ENCODE measurements around the gene USP34. TPM values are rescaled to one million over a fixed set of nuclear protein-coding genes. Genes with fewer than 3 reads are reported as not detected.
A peak's percentile ranks its signal among the peaks of the same experiment; 100 is the strongest.

Gene USP34
- total RNA-seq, 8 experiments from 2014 or later, result 53.2 to 175 (median 69.2) TPM

DNA sequence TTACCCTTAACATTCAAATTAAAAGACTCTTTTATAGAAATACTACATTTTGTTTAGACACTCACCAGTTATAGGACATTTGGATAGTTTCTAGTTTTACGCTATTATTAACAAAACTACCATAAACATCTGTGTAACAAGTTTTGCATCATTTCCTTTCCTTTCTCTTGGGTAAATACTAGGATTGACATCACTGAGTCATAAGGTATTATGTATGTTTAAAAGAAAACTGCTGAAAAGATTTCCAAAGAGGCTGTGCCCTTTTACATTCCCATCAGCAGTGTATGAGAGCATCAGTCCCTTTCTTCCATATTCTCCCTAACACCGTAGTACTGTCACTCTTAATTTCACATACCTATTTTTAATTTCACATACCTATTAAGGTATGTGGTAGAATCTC lies 130.6 kb downstream of the USP34 start:
- peak in 1 of 8 experiments; percentile 39 for ATAC-seq (replicated peaks in 6 of 8)
- Histone ChIP-seq H3K4me1 (replicated peaks in 1 of 2) (no peaks in the 10 kb centered on the region), H3K4me3 (no peak overlapping the region), H3K27ac (no peak overlapping the region)
- in situ Hi-C loops (cut with MboI; ENCODE audit: low pct_unique_long_range_greater_than_20kb in 2 of 9, low sequenced_read_pairs in 9 of 9, unreplicated experiment in 9 of 9), result no loop called here
- WGBS, 10 experiments, result 88 to 100% (median 100%) methylated on average over 1 to 2 of the region's 2 CpGs; no CpG with 5 or more reads in 1 of the 10 experiments

GRCh38 chr2:61338447-61338846 lies 132.4 kb downstream of the USP34 start:
- H3K4me1 ChIP-seq (replicated peaks in 1 of 2), result no peaks in the 10 kb centered on the region
- no peak overlapping the region for H3K27ac ChIP-seq
- H3K4me3 ChIP-seq, result no peak overlapping the region
- in situ Hi-C loops (cut with MboI; ENCODE audit: low pct_unique_long_range_greater_than_20kb in 2 of 9, low sequenced_read_pairs in 9 of 9, unreplicated experiment in 9 of 9), result no loop called here
- ATAC-seq (replicated peaks in 6 of 8), result no peak

- Histone ChIP-seq H3K27ac (no peak overlapping the region), H3K4me3 (no peak overlapping the region), H3K4me1 (replicated peaks in 1 of 2) (no peaks in the 10 kb centered on the region)
- in situ Hi-C loops (cut with MboI; ENCODE audit: low pct_unique_long_range_greater_than_20kb in 2 of 9, low sequenced_read_pairs in 9 of 9, unreplicated experiment in 9 of 9), result no loop called here
- ATAC-seq (replicated peaks in 6 of 8), result no peak
- WGBS, 10 experiments, result 88 to 100% (median 100%) methylated on average over 1 to 3 of the region's 3 CpGs
Measured at GRCh38 chr2:61335187-61335586, 135.7 kb downstream of the USP34 start.

DNA sequence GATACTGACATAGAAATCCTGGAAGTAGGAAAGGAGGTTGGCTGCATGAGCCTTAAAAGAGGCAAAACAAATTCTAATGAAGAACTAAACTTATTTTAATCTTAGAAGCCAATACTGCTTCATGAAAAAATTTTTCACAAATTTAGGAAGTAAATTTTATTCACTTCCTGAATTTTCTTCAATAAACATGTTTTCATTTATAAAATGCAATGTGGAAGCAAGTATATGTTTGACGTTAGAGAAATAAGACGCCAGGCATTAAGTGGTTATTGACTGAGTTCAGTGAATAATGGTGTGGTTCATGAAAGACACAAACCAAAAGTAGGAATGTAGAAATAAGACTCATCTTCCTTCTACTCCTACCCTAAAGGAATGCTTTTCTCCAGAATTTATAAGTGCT lies 136.4 kb downstream of the USP34 start:
- H3K4me1 ChIP-seq (replicated peaks in 1 of 2), result no peaks in the 10 kb centered on the region
- no peak overlapping the region for H3K27ac ChIP-seq
- WGBS, 10 experiments, result 85 to 100% (median 100%) methylated on average over 1 to 2 of the region's 2 CpGs; no CpG with 5 or more reads in 1 of the 10 experiments
- in situ Hi-C loops (cut with MboI; ENCODE audit: low pct_unique_long_range_greater_than_20kb in 2 of 9, low sequenced_read_pairs in 9 of 9, unreplicated experiment in 9 of 9), result no loop called here
- H3K4me3 ChIP-seq, result no peak overlapping the region
- no peak for ATAC-seq (replicated peaks in 6 of 8)

DNA sequence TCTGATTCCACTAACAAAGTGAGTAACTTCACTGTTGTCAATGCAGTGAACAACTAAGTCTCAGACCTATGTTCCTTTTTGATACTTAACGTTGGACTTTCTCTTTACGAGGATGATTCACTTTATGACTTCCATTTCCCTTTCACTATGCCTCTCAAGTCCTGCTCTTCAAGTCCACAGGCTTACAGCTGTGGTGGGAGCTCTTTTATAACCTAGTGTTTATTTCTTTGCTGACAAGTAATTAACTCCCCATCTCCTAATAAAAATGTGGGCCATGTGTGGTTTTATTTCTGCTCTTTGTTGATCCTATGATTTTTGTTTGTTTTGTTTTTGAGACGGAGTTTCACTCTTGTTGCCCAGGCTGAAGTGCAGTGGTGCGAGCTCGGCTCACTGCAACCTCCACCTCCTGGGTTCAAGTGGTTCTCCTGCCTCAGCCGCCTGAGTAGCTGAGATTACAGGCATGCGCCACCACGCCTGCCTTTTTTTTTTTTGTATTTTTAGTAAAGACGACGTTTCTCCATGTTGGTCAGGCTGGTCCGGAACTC lies 142.1 kb downstream of the USP34 start:
- ATAC-seq (replicated peaks in 6 of 8), result peak in 1 of 8 experiments; percentile 58
- no peaks in the 10 kb centered on the region for H3K4me1 ChIP-seq (replicated peaks in 1 of 2)
- no peak overlapping the region for H3K27ac ChIP-seq
- no peak overlapping the region for H3K4me3 ChIP-seq
- in situ Hi-C loops (cut with MboI; ENCODE audit: low pct_unique_long_range_greater_than_20kb in 2 of 9, low sequenced_read_pairs in 9 of 9, unreplicated experiment in 9 of 9), result no loop called here
- WGBS, 10 experiments, result 48 to 100% (median 92%) methylated on average over 1 to 11 of the region's 11 CpGs

GRCh38 chr2:61327173-61327572 lies 143.7 kb downstream of the USP34 start:
- H3K4me3 ChIP-seq, result no peak overlapping the region
- ATAC-seq (replicated peaks in 6 of 8), result no peak
- H3K27ac ChIP-seq, result no peak overlapping the region
- no peaks in the 10 kb centered on the region for H3K4me1 ChIP-seq (replicated peaks in 1 of 2)
- WGBS, 10 experiments, result 91 to 100% (median 100%) methylated on average over 1 to 3 of the region's 3 CpGs; no CpG with 5 or more reads in 1 of the 10 experiments
- in situ Hi-C loops (cut with MboI; ENCODE audit: low pct_unique_long_range_greater_than_20kb in 2 of 9, low sequenced_read_pairs in 9 of 9, unreplicated experiment in 9 of 9), result no loop called here

- in situ Hi-C loops (cut with MboI; ENCODE audit: low pct_unique_long_range_greater_than_20kb in 2 of 9, low sequenced_read_pairs in 9 of 9, unreplicated experiment in 9 of 9), result no loop called here
- no peak overlapping the region for H3K27ac ChIP-seq
- no peak for ATAC-seq (replicated peaks in 6 of 8)
- H3K4me1 ChIP-seq (replicated peaks in 1 of 2), result no peaks in the 10 kb centered on the region
- WGBS, 10 experiments, result 40 to 100% (median 89%) methylated on average over 1 to 2 of the region's 3 CpGs; no CpG with 5 or more reads in 4 of the 10 experiments
- no peak overlapping the region for H3K4me3 ChIP-seq
Measured at GRCh38 chr2:61326423-61326822, 144.5 kb downstream of the USP34 start.

DNA sequence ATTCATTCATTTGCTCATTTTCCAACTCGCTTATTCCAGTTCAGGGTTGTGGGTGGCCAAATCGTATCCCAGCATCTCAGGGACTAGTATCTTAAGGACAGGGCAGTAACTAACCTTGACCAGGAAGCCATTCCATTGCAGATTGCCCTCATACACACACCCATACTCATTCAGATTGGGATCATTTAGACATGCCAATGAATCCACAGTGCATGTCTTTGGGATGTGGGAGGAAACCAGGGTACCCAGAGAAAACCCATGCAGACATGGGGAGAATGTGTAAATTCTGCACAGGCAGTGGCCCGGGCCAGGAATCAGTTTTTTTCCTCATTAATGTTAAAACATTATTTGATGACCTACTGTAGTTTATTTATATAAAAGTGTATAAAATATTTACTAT lies 150.7 kb downstream of the USP34 start:
- 60 to 100% (median 100%) methylated on average over 1 to 3 of the region's 3 CpGs; no CpG with 5 or more reads in 1 of the 10 experiments for WGBS, 10 experiments
- ATAC-seq (replicated peaks in 6 of 8), result no peak
- Histone ChIP-seq H3K27ac (no peak overlapping the region), H3K4me3 (no peak overlapping the region), H3K4me1 (replicated peaks in 1 of 2) (no peaks in the 10 kb centered on the region)
- in situ Hi-C loops (cut with MboI; ENCODE audit: low pct_unique_long_range_greater_than_20kb in 2 of 9, low sequenced_read_pairs in 9 of 9, unreplicated experiment in 9 of 9), result no loop called here

DNA sequence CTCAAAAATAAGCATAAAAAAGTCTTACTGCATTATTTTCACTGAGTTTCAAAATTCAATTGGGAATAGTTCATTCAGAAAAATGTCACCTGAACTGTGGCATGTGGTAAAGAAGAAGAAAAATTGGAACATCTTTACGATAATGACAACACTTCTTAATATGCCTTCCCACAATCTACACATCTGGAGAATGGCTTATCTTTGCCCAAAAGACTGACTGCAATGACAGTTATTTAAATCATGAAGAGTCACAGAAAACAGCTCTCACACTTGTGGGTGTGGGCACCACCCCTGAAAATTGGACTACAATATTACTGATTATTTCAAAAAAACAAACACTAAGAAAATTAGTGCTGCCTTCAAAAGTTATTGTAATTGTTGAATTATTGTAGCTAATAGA lies 152.3 kb downstream of the USP34 start:
- ATAC-seq (replicated peaks in 6 of 8), result no peak
- WGBS, 10 experiments, result 89 to 100% (median 100%) methylated on average over 1 of the region's 1 CpG; no CpG with 5 or more reads in 2 of the 10 experiments
- H3K4me3 ChIP-seq, result no peak overlapping the region

GRCh38 chr2:61295981-61296380 lies 174.9 kb downstream of the USP34 start:
- no peak for ATAC-seq (replicated peaks in 6 of 8)
- Histone ChIP-seq H3K4me3 (no peak overlapping the region), H3K4me1 (replicated peaks in 1 of 2) (no peaks in the 10 kb centered on the region), H3K27ac (no peak overlapping the region)
- 80 to 100% (median 100%) methylated on average over 1 to 3 of the region's 3 CpGs; no CpG with 5 or more reads in 4 of the 10 experiments for whole genome bisulfite sequencing, 10 experiments
- in situ Hi-C loops (cut with MboI; ENCODE audit: low pct_unique_long_range_greater_than_20kb in 2 of 9, low sequenced_read_pairs in 9 of 9, unreplicated experiment in 9 of 9), result no loop called here

More for the DNA sequence above, 152.3 kb downstream of the USP34 start:
- in situ Hi-C loops (cut with MboI; ENCODE audit: low pct_unique_long_range_greater_than_20kb in 2 of 9, low sequenced_read_pairs in 9 of 9, unreplicated experiment in 9 of 9), result no loop called here
- no peaks in the 10 kb centered on the region for H3K4me1 ChIP-seq (replicated peaks in 1 of 2)
- H3K27ac ChIP-seq, result no peak overlapping the region

- WGBS, 10 experiments, result 77 to 100% (median 84%) methylated on average over 1 to 5 of the region's 5 CpGs
- Histone ChIP-seq H3K4me1 (replicated peaks in 1 of 2) (peaks cover 0 to 11% of the 10 kb centered on the region in 2 donors), H3K4me3 (no peak overlapping the region), H3K27ac (no peak overlapping the region)
- no peak for ATAC-seq (replicated peaks in 6 of 8)
- in situ Hi-C loops (cut with MboI; ENCODE audit: low pct_unique_long_range_greater_than_20kb in 2 of 9, low sequenced_read_pairs in 9 of 9, unreplicated experiment in 9 of 9), result no loop called here
Measured at GRCh38 chr2:61291851-61292575, 178.9 kb downstream of the USP34 start.

DNA sequence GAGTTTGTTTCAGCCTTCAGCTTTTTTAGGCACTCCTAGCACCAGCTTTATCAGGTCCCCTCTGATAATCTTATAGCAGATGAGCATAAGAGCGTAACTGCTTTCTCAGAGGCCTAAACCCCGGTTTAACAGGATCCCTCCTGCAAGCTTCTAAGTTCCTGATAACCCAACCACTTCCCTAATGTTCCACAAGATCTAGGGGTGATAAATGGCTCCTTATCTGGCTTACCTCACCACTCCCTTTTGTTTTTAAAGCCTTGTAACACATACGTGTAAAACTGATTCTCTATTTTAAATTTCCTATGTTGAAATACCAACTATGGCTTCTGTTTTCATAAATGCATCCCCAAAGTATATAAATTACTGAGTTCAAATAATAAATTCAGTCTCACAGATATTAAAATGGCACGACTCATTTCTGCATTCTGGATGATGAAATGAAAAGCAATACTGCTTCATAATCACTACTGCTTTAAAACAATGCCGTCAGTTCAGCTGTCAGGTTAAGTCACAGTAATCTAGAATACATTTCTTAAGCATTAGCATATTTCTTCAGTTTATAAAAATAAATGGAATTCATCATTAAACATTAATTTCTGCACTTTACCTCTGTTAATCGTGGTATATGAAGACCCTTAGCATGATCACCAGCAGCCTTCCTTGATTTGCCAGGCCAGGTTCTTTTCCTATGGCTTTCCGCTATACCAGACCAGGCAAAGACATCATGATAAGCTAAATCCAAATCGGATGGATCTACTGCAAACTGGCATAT lies 182.6 kb downstream of the USP34 start:
- in situ Hi-C loops (cut with MboI; ENCODE audit: low pct_unique_long_range_greater_than_20kb in 2 of 9, low sequenced_read_pairs in 9 of 9, unreplicated experiment in 9 of 9), result no loop called here
- peaks cover 0 to 11% of the 10 kb centered on the region in 2 donors for H3K4me1 ChIP-seq (replicated peaks in 1 of 2)
- ATAC-seq (replicated peaks in 6 of 8), result peak in 5 of 8 experiments; percentile 40 to 94 (median 90)
- 63 to 100% (median 88%) methylated on average over 1 to 8 of the region's 8 CpGs for WGBS, 10 experiments
- H3K27ac ChIP-seq, result peak overlapping the region in 1 of 2 donors; percentile 55
- no peak overlapping the region for H3K4me3 ChIP-seq

DNA sequence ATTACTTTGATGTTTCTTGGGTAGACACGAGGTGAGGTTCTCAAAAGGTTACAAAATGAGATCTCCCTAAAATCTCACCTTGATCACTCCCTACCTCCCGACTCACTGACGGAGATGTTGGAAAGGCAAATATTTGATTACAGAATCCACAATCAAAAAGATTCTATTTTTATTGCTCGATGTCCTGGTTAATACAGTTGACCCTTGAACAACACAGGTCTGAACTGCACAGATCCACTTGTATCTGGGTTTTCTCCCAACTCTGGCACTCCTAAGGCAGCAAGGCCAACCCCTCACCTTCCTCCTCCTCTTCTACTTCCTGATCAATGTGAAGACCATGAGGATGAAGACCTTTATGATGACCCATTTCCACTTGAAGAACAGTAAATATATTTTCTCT lies 183.6 kb downstream of the USP34 start:
- ATAC-seq (replicated peaks in 6 of 8), result no peak
- Histone ChIP-seq H3K4me3 (no peak overlapping the region), H3K27ac (no peak overlapping the region), H3K4me1 (replicated peaks in 1 of 2) (peaks cover 0 to 11% of the 10 kb centered on the region in 2 donors)
- WGBS, 10 experiments, result 86 to 100% (median 96%) methylated on average over 2 to 4 of the region's 4 CpGs; no CpG with 5 or more reads in 3 of the 10 experiments
- in situ Hi-C loops (cut with MboI; ENCODE audit: low pct_unique_long_range_greater_than_20kb in 2 of 9, low sequenced_read_pairs in 9 of 9, unreplicated experiment in 9 of 9), result no loop called here

Measured in motor neuron (in vitro differentiated cells).